Thyroid gland (tissue), 4 donors: ENCODE results near the gene PCA3.

Experiments
- POLR2A ChIP-seq, 2 donors: fragments of 450-650 bp; IDR thresholded peaks; one replicate each; pipeline ENCODE4 v1.6.1; 2017; ENCODE audit warnings: antibody characterized with exemption in 2 of 2, mild to moderate bottlenecking in 2 of 2, moderate library complexity in 1 of 2
- TF ChIP-seq, protein P1 (sequence below), 6 experiments: fragments of 200-600 bp in 3 of 6; fragments of 450-650 bp in 3 of 6; sonication (generic) in 3 of 6; IDR thresholded peaks; one replicate each; pipeline ENCODE4 v1.5.1; 2016 to 2019; ENCODE audit warnings: antibody characterized with exemption in 6 of 6, mild to moderate bottlenecking in 2 of 6, inconsistent platforms in 1 of 6, moderate library complexity in 1 of 6

DNA sequence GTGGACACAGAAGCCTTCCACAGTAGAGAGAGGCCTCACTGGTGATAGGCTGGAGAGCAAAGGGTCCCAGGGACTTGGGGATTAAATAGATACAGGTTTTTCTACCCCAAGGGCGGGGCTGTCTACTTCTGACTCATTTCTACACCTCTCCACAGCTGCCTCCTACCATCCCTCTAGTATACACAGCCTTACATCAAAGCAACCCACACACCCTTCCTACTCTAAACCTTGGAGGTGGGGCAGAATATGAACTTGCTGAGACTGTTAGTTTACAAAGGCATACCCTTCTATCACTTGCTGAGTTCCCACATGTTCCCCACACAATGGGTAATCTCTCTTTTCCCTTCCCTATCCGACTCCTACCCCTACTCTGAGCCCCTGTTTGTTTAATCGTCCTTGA lies 19.9 kb upstream of the PCA3 start:
- TF ChIP-seq POLR2A (IDR thresholded peaks at IDR 0.05): no peak
- TF ChIP-seq, protein P1, sequence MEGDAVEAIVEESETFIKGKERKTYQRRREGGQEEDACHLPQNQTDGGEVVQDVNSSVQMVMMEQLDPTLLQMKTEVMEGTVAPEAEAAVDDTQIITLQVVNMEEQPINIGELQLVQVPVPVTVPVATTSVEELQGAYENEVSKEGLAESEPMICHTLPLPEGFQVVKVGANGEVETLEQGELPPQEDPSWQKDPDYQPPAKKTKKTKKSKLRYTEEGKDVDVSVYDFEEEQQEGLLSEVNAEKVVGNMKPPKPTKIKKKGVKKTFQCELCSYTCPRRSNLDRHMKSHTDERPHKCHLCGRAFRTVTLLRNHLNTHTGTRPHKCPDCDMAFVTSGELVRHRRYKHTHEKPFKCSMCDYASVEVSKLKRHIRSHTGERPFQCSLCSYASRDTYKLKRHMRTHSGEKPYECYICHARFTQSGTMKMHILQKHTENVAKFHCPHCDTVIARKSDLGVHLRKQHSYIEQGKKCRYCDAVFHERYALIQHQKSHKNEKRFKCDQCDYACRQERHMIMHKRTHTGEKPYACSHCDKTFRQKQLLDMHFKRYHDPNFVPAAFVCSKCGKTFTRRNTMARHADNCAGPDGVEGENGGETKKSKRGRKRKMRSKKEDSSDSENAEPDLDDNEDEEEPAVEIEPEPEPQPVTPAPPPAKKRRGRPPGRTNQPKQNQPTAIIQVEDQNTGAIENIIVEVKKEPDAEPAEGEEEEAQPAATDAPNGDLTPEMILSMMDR (IDR thresholded peaks at IDR 0.05): no peak
